HG03139 (cell line): ENCODE measurements around the gene TSEN54.
A peak's percentile ranks its signal among the peaks of the same experiment; 100 is the strongest.
"Not testable (repeated sequence)": the region's sequence is repeated elsewhere in the genome, so short reads cannot be mapped to it uniquely, and the experiment has no call there.

ENCODE experiments used
- ATAC-seq: cut with Tn5 transposase; IDR thresholded peaks from one replicate; pipeline ENCODE4 v1.9.1; 2021; ENCODE audit not compliant: unreplicated experiment

The TSEN54 gene

DNA sequence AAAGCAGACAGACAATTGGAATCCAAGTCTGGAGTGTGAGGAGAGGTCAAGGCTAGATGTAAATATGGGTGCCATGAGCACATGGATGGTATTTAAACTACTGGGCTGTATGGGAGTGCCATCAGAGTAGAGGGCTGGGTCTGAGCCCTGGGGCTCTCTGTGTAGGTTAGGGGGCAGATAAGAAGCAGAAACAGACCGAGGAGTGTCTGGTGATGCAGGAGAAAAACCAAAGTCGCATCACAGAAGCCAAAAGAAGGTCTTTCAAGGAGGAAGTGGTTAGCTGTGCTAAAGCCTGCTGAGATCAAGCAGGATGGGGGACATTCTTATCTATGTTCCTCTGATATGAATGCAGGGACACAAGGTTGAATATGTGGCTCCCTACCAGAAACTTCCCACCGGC is 1.9 kb downstream of the TSEN54 start:
- no peak for ATAC-seq

DNA sequence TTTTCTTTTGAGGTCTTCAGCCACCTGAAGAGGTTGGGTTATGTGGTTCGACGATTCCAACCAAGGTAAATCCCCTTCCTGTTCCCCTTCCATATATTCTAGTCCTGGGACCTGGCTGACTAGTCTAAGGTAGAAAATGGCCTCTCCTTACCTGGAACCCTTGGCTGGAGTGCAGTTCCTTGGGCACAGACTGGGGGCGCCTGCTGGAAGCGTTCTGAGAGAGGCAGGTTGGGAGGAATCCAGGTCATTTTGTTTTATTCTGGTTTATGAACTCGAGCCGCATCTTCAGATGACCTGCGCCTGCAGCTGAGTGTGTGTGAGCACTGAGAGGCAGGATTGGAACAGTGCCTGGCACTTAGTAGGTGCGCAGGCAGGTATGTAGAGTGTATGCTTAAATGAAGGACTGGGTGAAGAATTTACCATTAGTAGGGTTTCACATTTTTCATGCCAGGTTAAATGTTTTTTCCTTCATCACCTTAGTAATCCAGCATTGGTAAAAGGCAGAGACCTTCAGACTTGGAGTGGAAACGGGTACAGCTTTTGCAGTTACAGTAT is 2.7 kb downstream of the TSEN54 start:
- ATAC-seq, result no peak

DNA sequence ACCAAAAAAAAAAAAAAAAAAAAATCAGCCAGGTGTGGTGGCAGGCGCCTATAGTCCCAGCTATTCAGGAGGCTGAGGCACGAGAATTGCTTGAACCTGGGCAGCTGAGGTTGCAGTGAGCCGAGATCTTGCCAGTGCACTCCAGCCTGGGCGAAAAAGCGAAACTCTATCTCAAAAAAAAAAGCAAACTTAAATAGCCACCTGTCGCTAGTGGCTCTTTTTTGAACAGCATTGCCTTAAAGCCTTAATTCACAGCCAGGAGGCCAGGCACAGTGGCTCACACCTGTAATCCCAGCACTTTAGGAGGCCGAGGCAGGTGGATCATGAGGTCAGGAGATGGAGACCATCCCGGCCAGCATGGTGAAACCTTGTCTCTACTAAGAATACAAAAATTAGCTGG is 4.1 kb downstream of the TSEN54 start:
- ATAC-seq, result not testable (repeated sequence)

GRCh38 chr17:75521290-75521689 is 5.0 kb downstream of the TSEN54 start:
- ATAC-seq, result no peak

DNA sequence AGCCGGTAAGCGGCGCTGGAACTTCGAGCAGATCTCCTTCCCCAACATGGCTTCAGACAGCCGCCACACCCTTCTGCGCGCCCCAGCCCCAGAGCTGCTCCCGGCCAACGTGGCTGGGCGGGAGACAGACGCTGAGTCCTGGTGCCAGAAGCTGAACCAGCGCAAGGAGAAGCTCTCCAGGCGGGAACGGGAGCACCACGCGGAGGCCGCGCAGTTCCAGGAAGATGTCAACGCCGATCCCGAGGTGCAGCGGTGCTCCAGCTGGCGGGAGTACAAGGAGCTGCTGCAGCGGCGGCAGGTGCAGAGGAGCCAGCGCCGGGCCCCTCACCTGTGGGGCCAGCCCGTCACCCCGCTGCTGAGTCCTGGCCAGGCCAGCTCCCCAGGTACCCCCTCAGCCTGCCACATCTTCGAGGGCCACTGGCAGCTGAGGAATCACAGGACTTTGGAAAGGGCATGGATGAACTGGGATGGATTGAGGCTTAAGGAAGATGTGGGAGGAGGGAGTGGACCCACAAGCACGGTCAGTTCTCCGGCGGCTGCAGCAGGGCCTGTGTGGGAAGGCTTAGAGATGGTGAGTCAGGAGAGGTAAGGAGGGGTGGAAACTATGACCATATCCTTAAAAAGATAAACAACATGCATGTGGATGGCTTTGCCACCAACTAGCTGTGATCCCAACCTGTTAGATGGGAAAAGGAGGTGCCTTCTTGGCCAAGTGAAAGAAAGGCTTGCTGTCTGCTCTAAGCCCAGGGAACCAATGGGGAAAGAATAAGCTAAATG is 5.8 kb downstream of the TSEN54 start:
- ATAC-seq, result no peak

DNA sequence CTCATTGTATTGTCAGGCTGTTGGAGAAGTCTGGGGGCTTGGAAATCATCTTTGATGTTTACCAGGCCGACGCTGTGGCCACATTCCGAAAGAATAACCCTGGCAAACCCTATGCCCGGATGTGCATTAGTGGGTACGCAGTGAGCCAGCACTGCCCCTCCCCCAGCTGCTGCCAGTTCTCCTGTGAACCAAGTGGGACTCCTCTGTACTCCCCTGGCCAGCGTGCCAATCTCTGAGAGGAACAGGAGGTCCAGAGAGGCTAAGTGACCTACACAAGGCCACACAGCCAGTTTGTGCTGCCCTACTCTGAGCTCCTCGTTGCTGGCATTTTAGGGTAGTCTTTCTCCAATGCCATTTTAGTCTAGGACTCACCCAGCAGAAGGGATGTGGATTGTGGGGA is 7.3 kb downstream of the TSEN54 start:
- no peak for ATAC-seq

DNA sequence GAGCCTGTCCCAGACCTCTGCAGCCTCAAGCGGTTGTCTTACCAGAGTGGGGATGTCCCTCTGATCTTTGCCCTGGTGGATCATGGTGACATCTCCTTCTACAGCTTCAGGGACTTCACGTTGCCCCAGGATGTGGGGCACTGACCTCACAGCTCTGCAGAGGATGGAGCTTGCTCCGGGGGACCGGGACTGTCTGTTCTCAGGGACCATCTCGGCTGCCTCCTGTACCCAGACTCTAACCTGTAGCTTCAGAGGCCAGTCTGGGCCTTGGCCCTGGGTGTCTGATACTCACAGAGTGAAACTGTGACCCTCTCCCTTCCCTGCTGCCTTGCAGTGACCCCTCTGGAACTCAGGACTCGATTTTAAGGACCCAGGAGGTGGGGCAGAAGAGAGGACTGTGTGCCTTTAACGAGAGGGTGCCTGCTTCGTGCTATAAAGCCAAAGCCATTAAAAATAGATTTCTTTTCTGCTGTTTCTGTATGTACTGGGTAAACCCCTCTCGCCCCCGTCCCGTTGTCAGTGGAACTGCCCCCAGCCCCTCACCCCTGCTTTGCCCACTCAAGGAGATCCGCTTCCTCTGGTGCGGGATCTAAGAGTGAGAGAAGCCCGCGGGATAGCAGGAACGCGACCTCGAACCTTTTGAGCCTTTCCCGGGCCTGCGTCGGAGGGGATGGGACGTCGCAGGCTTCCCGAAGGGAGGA is 8.1 kb downstream of the TSEN54 start:
- no peak for ATAC-seq

DNA sequence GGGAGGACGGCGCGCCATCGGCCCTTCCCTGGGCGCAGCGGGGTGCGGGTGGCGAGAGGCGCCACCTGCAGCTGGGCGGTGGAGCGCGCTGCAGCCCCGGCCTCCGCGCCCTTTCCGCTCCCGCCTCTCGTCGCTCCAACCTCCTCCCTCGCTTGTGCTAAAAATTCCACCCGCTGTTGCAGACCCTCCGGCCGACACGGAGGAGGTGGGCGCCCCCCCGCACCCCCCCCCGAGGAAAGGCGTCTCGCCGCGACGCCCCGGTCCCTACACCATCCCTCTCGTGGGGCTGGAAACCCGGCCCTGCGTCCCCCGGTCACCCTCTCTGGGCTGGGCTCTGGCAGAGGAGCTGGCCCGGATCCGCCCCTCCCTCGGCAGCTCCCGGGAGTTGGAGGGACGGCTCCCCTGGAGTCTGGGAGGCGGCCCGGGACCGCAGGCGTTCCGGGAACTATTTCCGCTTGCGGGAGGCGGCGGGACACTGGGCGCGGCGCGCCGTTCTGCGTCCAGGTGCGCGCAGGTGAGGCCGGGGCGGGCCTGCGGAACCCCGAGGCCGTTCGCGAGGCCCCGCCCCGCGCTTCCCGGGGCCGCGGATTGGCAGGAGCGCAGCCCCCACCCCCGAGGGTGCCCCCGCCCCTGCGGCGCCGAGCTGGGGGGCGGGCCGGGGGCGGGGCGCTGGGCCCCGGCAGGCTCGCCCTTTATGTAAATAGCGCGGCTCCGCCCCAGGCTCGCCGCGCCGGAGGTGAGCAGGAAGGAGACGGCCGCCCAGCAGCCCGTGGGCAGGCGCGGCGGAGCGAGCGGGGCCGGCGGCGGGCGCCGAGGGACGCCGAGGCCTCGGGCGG is 8.9 kb downstream of the TSEN54 start, which contains the start of gene LLGL2:
LLGL2 (plus strand) TSS at position 728 of the 836 bp plus-strand sequence. CDS start 17,730 bp downstream, outside the sequence.
- ATAC-seq, result peak; percentile 80

- no peak for ATAC-seq
Observed at GRCh38 chr17:75525806-75526554, 9.7 kb downstream of the TSEN54 start.

DNA sequence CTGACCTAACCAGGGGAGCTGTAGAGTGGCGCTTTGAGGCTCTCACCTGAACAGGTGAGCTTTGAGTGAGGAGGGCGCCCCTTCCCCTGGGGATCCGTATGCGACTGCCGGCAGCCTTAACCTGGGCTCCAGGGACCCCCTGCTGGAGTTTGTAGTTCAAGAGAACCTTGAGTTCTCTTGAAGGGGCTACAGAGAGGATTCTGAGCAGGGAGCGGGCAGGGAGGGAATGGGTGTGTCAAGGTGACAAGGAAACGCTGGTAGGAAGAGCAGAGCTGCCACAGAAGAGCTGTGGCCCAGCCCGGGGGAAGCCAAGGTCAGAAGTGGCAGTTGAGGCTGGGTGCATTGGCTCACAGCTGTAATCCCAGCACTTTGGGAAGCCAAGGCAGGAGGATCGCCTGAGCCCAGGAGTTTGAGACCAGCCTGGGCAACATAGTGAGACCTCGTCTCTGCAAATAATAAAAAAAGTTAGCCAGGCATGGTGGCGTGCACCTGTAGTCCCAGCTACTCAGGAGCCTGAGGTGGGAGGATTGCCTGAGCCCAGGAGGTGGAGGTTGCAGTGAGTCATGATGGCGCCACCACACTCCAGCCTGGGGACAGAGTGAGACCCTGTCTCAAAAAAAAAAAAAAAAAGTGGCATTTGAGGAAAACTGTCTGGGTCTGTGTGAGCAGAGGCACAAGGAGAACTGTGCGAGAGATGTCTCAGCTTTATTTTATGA is 10.4 kb downstream of the TSEN54 start:
- no peak for ATAC-seq

- ATAC-seq, result no peak
Observed at GRCh38 chr17:75530837-75531720, 14.8 kb downstream of the TSEN54 start.

DNA sequence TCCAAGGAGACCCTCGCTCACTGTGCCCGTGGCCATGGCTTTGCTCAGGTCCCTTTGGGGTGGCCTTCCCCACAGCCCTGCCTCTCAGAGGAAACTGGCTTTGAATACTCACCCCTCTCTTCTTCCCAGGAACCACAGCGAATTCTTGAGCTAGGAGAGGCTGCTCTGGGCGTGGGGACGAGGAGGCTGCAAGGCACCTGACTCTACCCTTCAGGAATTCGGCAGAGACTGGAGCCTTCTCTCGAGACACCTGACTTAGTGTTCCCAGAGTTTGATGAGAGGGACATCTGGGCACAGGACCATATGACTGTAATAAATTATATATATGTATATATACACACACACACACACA is 15.4 kb downstream of the TSEN54 start:
- ATAC-seq, result no peak

DNA sequence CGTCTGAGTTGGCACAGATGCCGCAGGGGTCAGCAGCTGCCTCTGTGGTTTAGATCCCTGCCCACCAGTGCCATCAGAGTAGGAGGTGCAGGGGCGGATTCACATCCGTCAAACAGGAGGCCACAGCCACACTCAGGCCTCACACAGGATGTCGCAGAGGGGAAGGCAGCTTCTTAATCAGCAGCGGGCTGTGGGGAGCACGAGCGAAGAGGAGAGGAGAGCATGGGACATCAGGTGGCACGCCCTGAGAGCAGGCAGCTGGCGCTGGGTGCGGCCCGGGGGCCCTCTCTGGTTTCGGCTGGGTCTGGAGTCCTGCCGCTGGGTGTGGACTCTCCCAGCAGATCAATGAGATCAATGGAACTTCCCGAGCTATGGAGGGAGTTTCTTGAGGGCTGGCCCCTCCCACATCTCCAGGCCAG is 18.8 kb downstream of the TSEN54 start:
- ATAC-seq, result no peak

GRCh38 chr17:75535871-75536270 is 19.5 kb downstream of the TSEN54 start:
- ATAC-seq, result no peak

DNA sequence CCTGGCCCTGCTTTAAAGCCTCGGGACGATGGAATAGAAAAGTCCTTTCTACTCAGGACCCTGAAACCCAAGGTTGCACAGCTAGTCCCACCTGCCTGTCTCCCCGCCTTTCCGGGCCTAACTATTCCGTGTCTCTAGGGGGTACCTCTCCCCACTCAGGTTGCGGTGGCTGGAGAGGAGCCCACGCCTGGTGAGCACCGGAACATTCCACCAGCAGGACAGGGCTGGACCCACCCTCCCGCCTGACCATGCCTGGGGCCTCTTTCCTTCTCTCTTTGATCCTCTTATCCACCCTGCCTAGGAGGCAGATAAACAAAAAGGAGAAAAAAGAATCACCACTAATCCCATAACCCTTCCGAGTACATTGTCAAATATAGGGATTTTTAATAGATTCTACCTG is 20.0 kb downstream of the TSEN54 start:
- no peak for ATAC-seq

DNA sequence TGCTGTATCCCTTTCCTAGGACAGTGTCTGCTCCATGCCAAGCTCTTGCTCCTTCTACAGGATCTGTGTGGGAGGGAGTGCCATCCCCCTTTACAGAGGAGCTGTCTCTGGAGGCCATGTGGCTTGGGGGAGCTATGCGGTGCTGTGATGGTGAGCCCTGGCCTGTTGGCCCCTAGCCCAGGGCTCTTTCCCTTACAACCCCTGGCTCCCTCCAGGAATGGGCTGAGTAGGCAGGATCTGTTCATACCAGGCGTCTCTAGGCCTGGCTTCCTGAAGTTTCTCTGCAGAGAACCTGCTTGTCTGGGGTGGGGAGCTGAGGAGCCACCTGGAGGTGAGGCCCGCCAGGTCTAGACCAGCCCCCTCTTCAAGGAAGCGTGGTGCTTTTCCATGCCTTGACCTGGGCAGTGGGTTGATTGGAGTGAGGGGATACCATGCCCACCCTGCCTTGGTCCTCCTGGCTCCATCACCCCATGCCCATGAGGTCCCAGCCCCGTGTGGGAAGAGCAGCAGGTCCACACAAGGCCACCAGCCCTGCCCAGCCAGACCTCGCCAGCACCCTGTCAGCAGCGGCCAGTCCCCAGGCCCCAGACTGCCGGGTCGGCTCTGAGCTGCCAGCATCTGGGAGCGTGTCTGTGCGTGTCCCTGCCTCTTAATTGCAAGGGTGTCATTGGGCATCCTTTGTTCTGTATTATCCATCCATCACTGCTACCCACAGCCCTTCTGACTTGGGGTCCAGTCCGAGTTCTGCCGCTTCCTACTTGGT is 23.8 kb downstream of the TSEN54 start:
- ATAC-seq, result no peak

- no peak for ATAC-seq
Observed at GRCh38 chr17:75540923-75541503, 24.7 kb downstream of the TSEN54 start.

DNA sequence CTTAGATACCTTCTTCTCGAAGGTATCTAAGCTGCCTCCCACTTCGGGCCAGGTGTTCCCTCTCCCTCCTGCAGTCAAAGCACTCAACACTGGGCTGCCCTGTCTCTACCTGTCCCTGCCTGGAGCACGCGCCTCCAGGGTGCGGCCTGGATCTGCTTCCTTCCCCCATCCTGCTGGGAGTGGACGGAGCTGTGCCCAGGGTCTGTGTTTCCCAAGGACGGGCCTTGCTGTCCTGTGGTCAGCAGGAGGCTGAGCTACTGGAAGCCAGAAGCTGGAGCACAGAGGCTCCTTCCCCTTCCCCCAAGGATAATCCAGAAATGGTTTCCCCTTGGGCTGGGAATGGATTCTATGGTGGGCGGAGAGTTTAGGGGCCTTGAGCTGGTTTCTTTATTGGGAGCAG is 25.9 kb downstream of the TSEN54 start:
- no peak for ATAC-seq
